K562 (cell line): Measurements from ENCODE around the gene TMEM132C. TPM values are rescaled to one million over a fixed set of nuclear protein-coding genes. Genes with fewer than 3 reads are reported as not detected.

Experiments
- ATAC-seq: fragments of 200-7000 bp; cut with Tn5 transposase; 3 replicates; pipeline ENCODE4 v1.9.1; 2020; ENCODE audit warnings: moderate library complexity
- BruUV-seq: library from RNA; stranded (reverse); fragments of 400-500 nt; replicated peaks from 2 replicates; lab custom pipeline; 2021; lab: Mats Ljungman, UMichigan
- CTCF ChIA-PET: fragments of 300-600 bp; formaldehyde crosslinking; extraction: SDS; loops from one replicate; lab custom pipeline; 2021; ENCODE audit warnings: low intra/inter-chr PET ratio; lab: Yijun Ruan, JAX
- POLR2A ChIA-PET: fragments of 300-600, 350-650 bp; sonication (Branson Sonifier 250); formaldehyde crosslinking; extraction: SDS; loops from one replicate; lab custom pipeline; 2021; ENCODE audit warnings: antibody characterized with exemption, inconsistent platforms; lab: Yijun Ruan, JAX
- DNase-seq, 4 experiments: peaks; one replicate each; pipeline versions ENCODE4 v3.0.0 to v3.0.0-alpha.2; 2011 to 2018; ENCODE audit warnings: low spot score in 3 of 4, mixed read lengths in 3 of 4; ENCODE audit errors: extremely low read depth in 1 of 4
- FAIRE-seq: peaks from 2 replicates; lab custom pipeline; 2011; peaks lifted over from hg19 to GRCh38; lab: Jason Lieb, UNC
- H2AFZ ChIP-seq: 2 replicates; pipeline ENCODE4 v1.6.0; 2011; ENCODE audit warnings: low read depth, low read length, control low read depth, inconsistent platforms
- H3K27ac ChIP-seq: fragments of 200-600 bp; 3 replicates; pipeline ENCODE4 v1.8.0; 2011; ENCODE audit warnings: low read depth, mild to moderate bottlenecking, control low read depth, inconsistent platforms, low read length, moderate library complexity, mixed read lengths; ENCODE audit errors: extremely low read depth
- H3K27me3 ChIP-seq, 2 experiments: fragments of 300-600 bp in 1 of 2; 2 replicates in 1 of 2; 3 replicates in 1 of 2; pipeline versions ENCODE4 v1.6.0 to v1.8.0; 2011; ENCODE audit warnings: inconsistent platforms in 2 of 2, low read length in 2 of 2, mild to moderate bottlenecking in 1 of 2, mixed read lengths in 1 of 2, moderate library complexity in 1 of 2; ENCODE audit not compliant: control insufficient read depth in 2 of 2, insufficient read depth in 2 of 2
- H3K36me3 ChIP-seq: fragments of 300-600 bp; 3 replicates; pipeline ENCODE4 v1.8.0; 2011; ENCODE audit warnings: mild to moderate bottlenecking, low read length, inconsistent platforms; ENCODE audit not compliant: control insufficient read depth, insufficient read depth
- H3K4me1 ChIP-seq, 2 experiments: fragments of 200-600 bp in 1 of 2; replicated peaks in 1 of 2; 2 replicates in 1 of 2; 3 replicates in 1 of 2; pipeline versions ENCODE4 v1.5.1 to v1.8.0; 2011; ENCODE audit warnings: inconsistent platforms in 2 of 2, low read length in 2 of 2, mild to moderate bottlenecking in 1 of 2, mixed read lengths in 1 of 2, moderate library complexity in 1 of 2; ENCODE audit not compliant: control insufficient read depth in 2 of 2, insufficient read depth in 2 of 2
- H3K4me2 ChIP-seq: 2 replicates; pipeline ENCODE4 v1.6.1; 2011; ENCODE audit warnings: low read length, control low read depth, inconsistent platforms, mixed read lengths; ENCODE audit not compliant: insufficient read depth
- H3K4me3 ChIP-seq: fragments of 200-600 bp; sonication (generic), shearing (Covaris generic); 2 replicates; pipeline ENCODE4 v1.5.1; 2016; ENCODE audit warnings: control low read depth, inconsistent platforms
- H3K79me2 ChIP-seq: fragments of 200-600 bp; 3 replicates; pipeline ENCODE4 v1.8.0; 2011; ENCODE audit warnings: low read length, inconsistent platforms; ENCODE audit not compliant: control insufficient read depth, insufficient read depth
- H3K9ac ChIP-seq, 2 experiments: 2 replicates each; pipeline versions ENCODE4 v1.6.0 to v1.6.1; 2011; ENCODE audit warnings: low read depth in 2 of 2, low read length in 2 of 2, control low read depth in 1 of 2, inconsistent platforms in 1 of 2, mild to moderate bottlenecking in 1 of 2, mixed read lengths in 1 of 2; ENCODE audit not compliant: insufficient read depth in 1 of 2
- H3K9me1 ChIP-seq: one replicate; pipeline ENCODE4 v1.6.0; 2011; ENCODE audit warnings: inconsistent platforms, mild to moderate bottlenecking, low read length, moderate library complexity; ENCODE audit not compliant: control insufficient read depth, insufficient read depth
- H3K9me3 ChIP-seq: replicated peaks from 2 replicates; pipeline ENCODE4 v1.5.1; 2011; ENCODE audit warnings: low read depth, low read length, inconsistent platforms; ENCODE audit not compliant: control insufficient read depth, insufficient read depth
- H4K20me1 ChIP-seq: replicated peaks from 2 replicates; pipeline ENCODE4 v1.6.1; 2011; ENCODE audit warnings: low read length, inconsistent platforms, mixed read lengths; ENCODE audit not compliant: control insufficient read depth, insufficient read depth
- COPS2 ChIP-seq: fragments of 450-650 bp; conservative IDR thresholded peaks from 2 replicates; pipeline ENCODE4 v1.6.1; 2016; ENCODE audit warnings: mild to moderate bottlenecking, moderate library complexity
- GABPA ChIP-seq: fragments of 200-800 bp; sonication (Bioruptor generic); conservative IDR thresholded peaks from 2 replicates; pipeline ENCODE4 v1.6.1; 2016; ENCODE audit warnings: low read depth, missing genetic modification characterization, missing compliant biosample characterization
- MEF2D ChIP-seq: conservative IDR thresholded peaks from 2 replicates; pipeline ENCODE4 v1.6.1; 2016; ENCODE audit warnings: low read depth, missing genetic modification characterization, missing compliant biosample characterization
- NCOA6 ChIP-seq: fragments of 450-650 bp; IDR thresholded peaks from 2 replicates; pipeline ENCODE4 v1.6.1; 2017; ENCODE audit warnings: mild to moderate bottlenecking
- NCOR1 ChIP-seq: fragments of 450-650 bp; IDR thresholded peaks from 2 replicates; pipeline ENCODE4 v1.6.1; 2016; ENCODE audit warnings: mild to moderate bottlenecking, moderate library complexity
- POLR2H ChIP-seq: IDR thresholded peaks from 2 replicates; pipeline ENCODE4 v1.6.1; 2016; ENCODE audit warnings: missing genetic modification characterization, low read depth, mild to moderate bottlenecking, control low read depth, missing compliant biosample characterization, moderate library complexity
- RNF2 ChIP-seq: sonication (generic); IDR thresholded peaks from 2 replicates; pipeline ENCODE4 v1.6.1; 2016
- ZBTB1 ChIP-seq: sonication (generic); formaldehyde crosslinking; IDR thresholded peaks from 2 replicates; pipeline ENCODE4 v1.8.1; 2023; ENCODE audit warnings: missing genetic modification reagents, low read depth, mild to moderate bottlenecking, borderline replicate concordance
- ZNF124 ChIP-seq: sonication (generic); formaldehyde crosslinking; IDR thresholded peaks from 2 replicates; pipeline ENCODE4 v1.8.1; 2022; ENCODE audit warnings: missing genetic modification reagents
- ZNF785 ChIP-seq: fragments of 250-450 bp; sonication (Bioruptor Pico); IDR thresholded peaks from 2 replicates; pipeline ENCODE4 v1.4.0; 2020; ENCODE audit warnings: mild to moderate bottlenecking
- WGBS: fragments of 100-300 bp; shearing (Covaris generic); methylation state at CpG from one replicate; pipeline ENCODE4 v1.1.6; 2016; ENCODE audit warnings: low coverage, mixed read lengths; ENCODE audit not compliant: insufficient coverage; ENCODE audit errors: missing lambda C conversion rate; 5-methylcytosine and 5-hydroxymethylcytosine counted together
- in situ Hi-C: fragments of 300-500 bp; cut with MboI; formaldehyde crosslinking; loops from 4 replicates; pipeline ENCODE4 v1.15.0; 2018; ENCODE audit warnings: inconsistent platforms, mixed read lengths
- intact Hi-C: fragments of 100-400 bp; cut with micrococcal nuclease; formaldehyde crosslinking; loops from 2 replicates; pipeline ENCODE4 v1.14.2; 2022
- polyA plus RNA-seq, 8 experiments: library from polyadenylated mRNA; depleted of rRNA in 4 of 8; stranded (reverse) in 5 of 8; unstranded in 3 of 8; fragments of >200 nt; fragmentation: Nextera tagmentation in 2 of 8; fragmentation: Illumina TruSeq in 1 of 8; extraction: Ambion mirVana in 2 of 8; extraction: Trizol in 1 of 8; gene quantifications; 2 replicates each; pipeline versions ENCODE4 v1.2.1 to v1.2.3, GENCODE V29; 2011 to 2014; ENCODE audit warnings: inconsistent platforms in 1 of 8, missing spikeins in 1 of 8
- total RNA-seq, 7 experiments: library from RNA; depleted of rRNA in 6 of 7; stranded (reverse); fragments of >200 nt in 6 of 7; fragmentation: Illumina TruSeq in 2 of 7; extraction: Trizol in 2 of 7; gene quantifications; 2 replicates each; pipeline versions ENCODE4 v1.2.1 to v1.2.3, GENCODE V29; 2011 to 2021; ENCODE audit warnings: low replicate concordance in 1 of 7

The TMEM132C gene
- total and polyA plus RNA-seq, 9 of the 15 experiments (the other 6 are each of a cell fraction or from before 2014, with no cell fraction given) = not detected

DNA sequence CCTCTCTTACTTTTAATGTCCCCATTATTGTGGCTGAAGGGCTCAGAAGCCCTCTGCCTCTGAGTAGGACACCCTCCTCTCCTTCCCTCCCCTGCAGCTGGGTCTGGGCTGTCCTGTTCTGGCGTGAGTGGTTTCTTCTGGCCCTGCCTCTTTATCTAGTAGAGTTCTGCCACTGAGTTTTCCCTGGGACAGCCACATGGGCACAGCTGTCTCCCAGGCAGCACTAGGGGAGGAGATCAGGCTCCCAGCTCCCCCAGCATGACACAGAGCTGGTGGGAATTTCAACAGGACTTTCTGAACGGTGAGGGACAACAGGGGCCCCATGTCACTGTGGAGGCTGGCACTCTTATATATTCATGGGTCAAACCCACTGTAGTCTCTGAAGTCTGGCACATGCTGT lies 21.4 kb downstream of the TMEM132C start:
- TF ChIP-seq ZNF124 (CRISPR knock-in tag) = no peak
- no peak for TF ChIP-seq RNF2
- TF ChIP-seq NCOA6 = no peak
- no peak for TF ChIP-seq COPS2
- TF ChIP-seq GABPA = no peak
- no peak for TF ChIP-seq ZNF785 (CRISPR knock-in tag)
- no peak for TF ChIP-seq MEF2D (tag)
- TF ChIP-seq NCOR1 = no peak
- TF ChIP-seq ZBTB1 = no peak
- TF ChIP-seq POLR2H = no peak
- intact Hi-C loops (no loop called here), in situ Hi-C loops (no loop called here)
- 0% methylated on average over 1 of the region's 2 CpGs for WGBS
- Histone ChIP-seq H3K36me3 (no peaks in the 10 kb centered on the region), H3K4me1 (no peaks in the 10 kb centered on the region), H3K27ac (no peak overlapping the region), H3K9me3 (no peaks in the 10 kb centered on the region), H4K20me1 (no peaks in the 10 kb centered on the region), H2AFZ (no peak overlapping the region), H3K4me3 (no peak overlapping the region), H3K4me2 (no peak overlapping the region), H3K9ac (no peak overlapping the region), H3K27me3 (peaks cover 0 to 7% of the 10 kb centered on the region in 2 experiments; a peak in 1 of 5 replicates), H3K79me2 (no peaks in the 10 kb centered on the region), H3K9me1 (no peaks in the 10 kb centered on the region)
- POLR2A ChIA-PET = no interaction called here
- FAIRE-seq (no peak), ATAC-seq (no peak), DNase-seq (no peak)
- CTCF ChIA-PET = no interaction called here
- no TSS peak for BruUV-seq
